HT-29 (cell line): ENCODE data around the gene SCARB1. TPM values are rescaled to one million over a fixed set of nuclear protein-coding genes. Genes with fewer than 3 reads are reported as not detected.
"Not testable (repeated sequence)": the region's sequence is repeated elsewhere in the genome, so short reads cannot be mapped to it uniquely, and the experiment has no call there.

Source experiments
- DNase-seq: peaks from one replicate; pipeline ENCODE4 v3.0.0-alpha.2; 2015; ENCODE audit warnings: low spot score
- total RNA-seq: library from RNA; depleted of rRNA; stranded (reverse); fragments of >200 nt; shearing (Covaris generic); gene quantifications from 2 replicates; pipeline ENCODE4 v1.2.3, GENCODE V29; 2014; rRNA removed

SCARB1 gene, protein sequence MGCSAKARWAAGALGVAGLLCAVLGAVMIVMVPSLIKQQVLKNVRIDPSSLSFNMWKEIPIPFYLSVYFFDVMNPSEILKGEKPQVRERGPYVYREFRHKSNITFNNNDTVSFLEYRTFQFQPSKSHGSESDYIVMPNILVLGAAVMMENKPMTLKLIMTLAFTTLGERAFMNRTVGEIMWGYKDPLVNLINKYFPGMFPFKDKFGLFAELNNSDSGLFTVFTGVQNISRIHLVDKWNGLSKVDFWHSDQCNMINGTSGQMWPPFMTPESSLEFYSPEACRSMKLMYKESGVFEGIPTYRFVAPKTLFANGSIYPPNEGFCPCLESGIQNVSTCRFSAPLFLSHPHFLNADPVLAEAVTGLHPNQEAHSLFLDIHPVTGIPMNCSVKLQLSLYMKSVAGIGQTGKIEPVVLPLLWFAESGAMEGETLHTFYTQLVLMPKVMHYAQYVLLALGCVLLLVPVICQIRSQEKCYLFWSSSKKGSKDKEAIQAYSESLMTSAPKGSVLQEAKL
- 83.9 and 84.9 TPM in 2 replicates for total RNA-seq

DNA sequence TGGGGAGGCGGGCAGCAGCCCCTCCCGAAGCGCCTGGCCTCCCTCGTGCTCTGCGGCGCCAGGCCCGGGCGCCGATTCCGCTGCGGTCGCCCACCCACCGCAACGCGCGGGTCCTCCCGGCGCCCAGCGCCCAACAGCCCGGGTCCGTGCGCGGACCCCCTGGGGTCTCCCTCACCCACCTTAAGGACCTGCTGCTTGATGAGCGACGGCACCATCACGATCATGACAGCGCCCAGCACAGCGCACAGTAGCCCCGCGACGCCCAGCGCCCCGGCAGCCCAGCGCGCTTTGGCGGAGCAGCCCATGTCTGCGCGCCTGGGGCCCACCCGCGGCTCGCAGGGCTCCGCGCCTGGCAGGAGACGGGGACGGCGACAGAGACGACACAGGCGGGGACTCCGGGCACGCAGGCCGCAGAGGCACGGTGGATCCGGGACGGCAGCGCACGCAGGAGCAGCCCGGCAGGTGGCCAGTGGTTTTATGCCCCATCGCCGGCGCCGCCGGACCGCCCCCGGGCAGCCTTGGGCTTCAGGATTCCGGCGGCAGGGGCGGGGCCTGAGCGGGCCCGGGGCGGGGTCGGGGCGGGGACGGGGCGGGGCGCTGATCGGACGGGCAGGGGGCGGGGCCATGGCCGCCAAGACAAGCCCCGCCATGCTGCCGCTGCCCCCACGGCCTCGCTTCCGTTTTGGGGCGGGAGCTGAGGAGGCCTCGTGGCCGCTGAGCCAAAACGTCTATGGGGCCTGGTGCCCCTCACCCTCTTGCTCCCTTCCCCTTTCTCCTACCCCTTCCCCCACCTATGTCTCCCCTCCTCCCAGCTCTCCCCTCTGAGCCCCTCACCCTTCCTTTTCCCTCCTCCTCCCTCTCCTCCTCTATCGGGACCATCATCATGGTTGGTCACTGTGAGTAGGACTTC, at the start of gene SCARB1:
SCARB1 (minus strand) TSS at position 449 of the 910 bp plus-strand sequence; CDS start at position 305, 144 bp downstream.
- peak; percentile 84 for DNase-seq

DNA sequence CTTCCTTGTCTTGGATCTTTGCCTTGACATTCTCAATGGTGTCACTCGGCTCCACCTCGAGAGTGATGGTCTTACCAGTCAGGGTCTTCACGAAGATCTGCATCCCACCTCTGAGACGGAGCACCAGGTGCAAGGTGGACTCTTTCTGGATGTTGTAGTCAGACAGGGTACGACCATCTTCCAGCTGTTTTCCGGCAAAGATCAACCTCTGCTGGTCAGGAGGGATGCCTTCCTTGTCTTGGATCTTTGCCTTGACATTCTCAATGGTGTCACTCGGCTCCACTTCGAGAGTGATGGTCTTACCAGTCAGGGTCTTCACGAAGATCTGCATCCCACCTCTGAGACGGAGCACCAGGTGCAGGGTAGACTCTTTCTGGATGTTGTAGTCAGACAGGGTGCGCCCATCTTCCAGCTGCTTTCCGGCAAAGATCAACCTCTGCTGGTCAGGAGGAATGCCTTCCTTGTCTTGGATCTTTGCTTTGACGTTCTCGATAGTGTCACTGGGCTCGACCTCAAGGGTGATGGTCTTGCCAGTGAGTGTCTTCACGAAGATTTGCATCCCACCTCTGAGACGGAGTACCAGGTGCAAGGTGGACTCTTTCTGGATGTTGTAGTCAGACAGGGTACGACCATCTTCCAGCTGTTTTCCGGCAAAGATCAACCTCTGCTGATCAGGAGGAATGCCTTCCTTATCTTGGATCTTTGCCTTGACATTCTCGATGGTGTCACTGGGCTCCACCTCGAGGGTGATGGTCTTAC, 49.0 kb upstream of the SCARB1 start:
- DNase-seq: not testable (repeated sequence)

DNA sequence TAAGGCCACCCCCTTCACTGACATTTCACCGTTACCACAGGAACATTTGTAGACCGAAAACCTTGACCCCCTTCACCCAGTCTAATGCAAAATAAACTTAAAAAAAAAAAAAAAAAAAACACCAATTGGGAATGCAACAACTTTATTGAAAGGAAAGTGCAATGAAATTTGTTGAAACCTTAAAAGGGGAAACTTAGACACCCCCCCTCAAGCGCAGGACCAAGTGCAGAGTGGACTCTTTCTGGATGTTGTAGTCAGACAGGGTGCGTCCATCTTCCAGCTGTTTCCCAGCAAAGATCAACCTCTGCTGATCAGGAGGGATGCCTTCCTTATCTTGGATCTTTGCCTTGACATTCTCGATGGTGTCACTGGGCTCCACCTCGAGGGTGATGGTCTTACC, 47.9 kb upstream of the SCARB1 start:
- not testable (repeated sequence) for DNase-seq

DNA sequence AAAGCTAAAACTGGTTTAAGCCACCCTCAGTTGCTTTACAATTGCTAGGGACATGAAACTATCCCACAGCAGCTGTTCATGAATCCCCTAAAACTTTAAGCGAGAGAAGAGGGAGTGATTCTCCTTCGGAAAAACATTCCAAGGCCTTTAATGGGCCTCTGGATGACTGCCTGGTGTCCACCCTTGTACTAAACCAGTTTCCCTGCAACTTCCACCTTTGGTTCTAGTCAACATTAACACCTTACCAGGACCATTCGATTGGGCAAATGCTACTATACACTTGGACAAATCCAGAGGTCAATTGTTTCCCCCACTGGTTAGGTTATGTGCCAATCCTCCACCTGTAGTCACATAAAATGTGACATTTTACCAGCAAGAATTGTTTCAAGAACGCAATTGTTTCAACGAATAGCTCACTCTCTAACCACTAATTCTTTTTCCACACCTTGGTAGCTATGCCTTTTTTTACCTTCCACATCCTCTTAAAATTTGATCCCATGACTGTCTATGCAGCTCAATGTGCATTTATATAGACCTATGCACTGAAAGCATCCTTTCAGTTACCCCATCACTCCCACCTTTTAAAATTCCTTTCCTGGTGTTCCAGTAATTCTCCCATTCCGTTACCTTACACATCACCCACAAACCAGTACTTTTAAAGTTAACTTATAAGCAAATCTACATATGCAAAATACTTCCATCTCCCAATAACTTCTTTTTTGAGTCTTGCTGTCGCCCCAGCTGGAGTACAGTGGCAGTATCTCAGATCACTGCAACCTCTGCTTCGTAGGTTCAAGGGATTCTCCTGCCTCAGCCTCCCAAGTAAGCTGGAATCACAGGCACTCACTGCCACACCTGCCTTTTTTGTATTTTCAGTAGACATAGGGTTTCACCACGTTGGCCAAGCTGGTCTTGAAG, 47.2 kb upstream of the SCARB1 start:
- DNase-seq: no peak

DNA sequence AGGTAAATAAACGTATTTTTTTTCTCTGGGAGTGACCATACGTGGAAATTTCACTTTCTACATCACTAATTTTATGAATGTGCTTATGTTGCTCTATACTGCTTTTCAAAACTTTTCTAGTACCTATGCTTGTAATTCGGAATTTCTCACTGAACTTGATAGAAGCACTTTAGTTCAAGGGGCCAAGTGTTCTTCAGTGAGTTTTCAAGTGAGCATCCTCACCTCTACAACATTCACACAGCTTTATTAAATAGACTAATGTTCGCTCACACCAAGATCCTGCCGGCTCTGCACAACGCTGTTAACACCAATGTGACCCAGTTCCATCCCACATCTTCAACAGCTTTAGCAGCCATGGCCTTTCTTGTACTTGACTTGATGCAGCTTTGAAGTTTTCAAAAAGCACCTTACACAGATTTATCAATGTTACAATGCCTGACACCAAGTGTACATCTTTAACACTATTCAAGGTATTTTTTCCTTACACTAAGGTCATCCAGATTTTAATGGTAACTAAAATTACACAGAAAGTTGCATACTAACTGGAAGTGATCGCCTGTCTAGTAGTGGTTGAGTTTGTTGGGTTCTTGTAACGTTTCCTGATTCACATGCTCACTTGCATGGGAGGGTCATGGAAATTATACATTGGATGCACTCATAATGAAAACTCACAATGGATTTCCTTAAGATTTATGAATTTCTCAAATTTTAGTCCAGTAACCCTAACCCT, 46.3 kb upstream of the SCARB1 start:
- DNase-seq: peak; percentile 67

DNA sequence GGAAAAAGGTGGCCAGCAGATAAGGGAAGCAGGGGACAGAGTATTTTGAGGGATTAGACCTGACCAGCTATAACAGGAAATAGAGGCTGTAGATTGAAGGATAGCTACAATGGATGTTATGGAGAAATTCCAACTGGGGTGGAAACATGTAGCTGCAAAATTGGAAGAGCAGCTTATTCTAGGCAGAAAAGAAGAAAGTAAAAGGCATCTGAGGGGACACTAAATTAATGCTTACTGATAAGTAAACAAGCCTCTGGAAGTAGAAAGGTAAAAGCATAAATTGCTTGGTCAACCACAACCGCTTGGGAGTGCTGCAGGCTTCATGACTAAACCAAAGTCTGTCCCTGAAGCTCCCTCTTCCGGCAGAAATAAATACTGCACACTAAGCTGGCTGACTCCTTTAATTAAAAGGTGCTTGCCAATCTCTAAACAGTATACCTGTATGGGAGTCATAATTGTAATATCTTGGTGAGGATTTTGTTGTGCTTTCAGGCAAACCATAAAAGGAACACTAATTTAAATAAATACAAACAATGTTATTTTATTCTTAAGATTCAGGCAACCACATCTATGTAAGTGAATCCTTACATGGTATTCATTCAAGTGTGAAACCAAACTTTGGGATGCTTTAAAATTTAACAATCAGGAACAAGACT, 43.1 kb upstream of the SCARB1 start:
- DNase-seq: peak; percentile 100

DNA sequence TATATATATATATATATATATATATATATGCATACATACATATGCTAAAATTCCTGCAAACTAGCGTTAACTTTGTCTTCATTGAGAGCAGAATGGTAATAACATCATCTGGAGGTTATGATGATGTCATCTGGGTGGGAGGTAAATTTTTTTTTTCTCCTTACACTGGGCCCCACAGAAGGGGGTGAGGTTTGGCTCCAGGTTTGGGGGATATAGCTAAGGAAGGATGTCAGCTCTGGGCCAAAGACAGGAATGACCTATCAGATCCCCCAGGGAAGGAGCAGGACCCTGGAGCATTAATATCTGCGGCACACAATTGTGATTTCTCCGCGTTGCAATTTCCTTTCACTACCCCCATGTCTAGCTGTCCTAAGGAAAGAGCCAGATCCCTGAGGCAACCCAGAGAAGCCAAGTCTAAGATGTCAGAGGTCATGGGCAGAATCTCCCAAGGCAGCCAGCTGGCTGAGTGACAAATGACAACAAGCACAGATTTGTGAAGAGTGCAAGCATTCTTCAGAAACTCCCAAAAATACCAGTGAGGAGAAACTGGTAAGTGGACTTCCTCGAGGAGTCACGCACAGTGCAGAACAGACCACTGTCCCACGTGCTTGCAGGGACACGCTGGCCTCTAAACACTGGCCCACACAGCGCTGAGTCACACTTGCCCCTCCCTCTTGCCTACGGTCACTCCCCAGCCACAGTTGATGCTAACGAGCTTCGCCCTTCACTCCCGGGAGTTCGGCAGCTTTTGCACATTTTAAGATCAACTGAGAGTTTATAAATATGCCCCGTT, 40.8 kb upstream of the SCARB1 start:
- peak; percentile 87 for DNase-seq

DNA sequence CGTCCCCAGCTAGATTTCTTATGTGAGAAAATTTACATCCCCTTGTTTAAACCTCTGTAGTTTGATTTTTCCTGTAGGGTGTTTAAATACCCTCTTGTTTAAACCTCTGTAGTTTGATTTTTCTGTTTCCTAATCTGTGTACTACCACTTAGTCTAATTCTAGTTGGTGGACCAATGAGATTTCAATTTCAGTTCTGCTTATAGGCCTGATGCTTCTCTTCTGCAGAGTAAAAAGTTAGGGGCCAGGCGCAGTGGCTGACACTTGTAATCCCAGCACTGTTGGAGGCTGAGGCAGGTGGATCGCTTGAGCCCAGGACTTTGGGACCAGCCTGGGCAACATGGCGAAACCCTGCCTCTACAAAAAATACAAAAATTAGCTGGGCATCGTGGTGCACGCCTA, 39.3 kb upstream of the SCARB1 start:
- DNase-seq: no peak

DNA sequence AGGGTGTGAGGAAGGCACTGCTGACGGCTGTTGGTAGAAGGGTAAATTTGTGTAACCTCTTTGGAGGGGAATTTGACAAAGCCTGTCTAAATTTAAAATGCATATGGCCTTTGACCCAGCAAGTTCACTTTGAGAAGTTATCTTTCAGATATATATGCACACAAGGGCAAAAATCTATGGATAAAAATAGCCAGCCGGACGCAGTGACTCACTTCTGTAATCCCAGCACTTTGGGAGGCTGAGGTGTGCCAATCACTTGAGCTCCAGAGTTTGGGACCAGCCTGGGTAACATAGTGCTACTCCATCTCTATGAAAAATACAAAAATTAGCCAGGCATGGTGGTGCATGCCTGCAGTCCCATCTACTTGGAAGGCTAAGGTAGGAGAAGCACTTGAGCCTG, 37.3 kb upstream of the SCARB1 start:
- DNase-seq: no peak

DNA sequence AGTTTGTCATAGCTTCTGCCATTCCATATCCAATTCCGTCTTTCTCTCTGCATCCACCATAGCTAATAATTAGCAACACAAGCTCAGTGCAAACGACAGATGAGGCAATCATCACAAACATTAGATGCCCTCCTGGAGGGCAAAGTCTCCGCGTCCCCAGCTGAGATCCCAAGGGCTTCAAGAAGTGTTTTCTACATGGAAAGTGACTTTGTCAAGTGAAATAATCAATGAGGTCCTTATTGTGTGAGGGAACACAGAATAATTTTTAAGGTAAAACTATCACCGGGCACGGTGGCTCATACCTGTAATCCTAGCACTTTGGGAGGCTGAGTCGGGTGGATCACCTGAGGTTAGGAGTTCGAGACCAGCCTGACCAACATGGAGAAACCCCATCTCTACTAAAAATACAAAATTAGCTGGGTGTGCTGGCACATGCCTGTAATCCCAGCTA, 36.7 kb upstream of the SCARB1 start:
- not testable (repeated sequence) for DNase-seq

DNA sequence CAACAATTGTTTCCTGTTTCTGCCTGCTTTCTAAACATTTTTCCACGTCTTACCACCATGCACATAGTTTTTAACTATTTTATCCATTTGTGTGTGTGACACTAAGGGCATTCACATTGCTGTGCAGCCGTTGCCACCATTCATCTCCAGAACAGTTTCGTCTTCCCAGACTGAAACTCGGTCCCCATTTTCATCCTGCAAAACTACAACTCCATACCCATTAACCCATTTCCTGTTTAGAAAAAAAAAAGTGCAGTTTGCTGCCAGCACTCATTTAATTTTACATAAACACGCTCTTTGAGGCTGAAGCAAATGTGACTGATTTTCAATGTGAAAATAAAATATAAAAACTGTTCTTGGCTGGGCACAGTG, 35.2 kb upstream of the SCARB1 start:
- DNase-seq: no peak

DNA sequence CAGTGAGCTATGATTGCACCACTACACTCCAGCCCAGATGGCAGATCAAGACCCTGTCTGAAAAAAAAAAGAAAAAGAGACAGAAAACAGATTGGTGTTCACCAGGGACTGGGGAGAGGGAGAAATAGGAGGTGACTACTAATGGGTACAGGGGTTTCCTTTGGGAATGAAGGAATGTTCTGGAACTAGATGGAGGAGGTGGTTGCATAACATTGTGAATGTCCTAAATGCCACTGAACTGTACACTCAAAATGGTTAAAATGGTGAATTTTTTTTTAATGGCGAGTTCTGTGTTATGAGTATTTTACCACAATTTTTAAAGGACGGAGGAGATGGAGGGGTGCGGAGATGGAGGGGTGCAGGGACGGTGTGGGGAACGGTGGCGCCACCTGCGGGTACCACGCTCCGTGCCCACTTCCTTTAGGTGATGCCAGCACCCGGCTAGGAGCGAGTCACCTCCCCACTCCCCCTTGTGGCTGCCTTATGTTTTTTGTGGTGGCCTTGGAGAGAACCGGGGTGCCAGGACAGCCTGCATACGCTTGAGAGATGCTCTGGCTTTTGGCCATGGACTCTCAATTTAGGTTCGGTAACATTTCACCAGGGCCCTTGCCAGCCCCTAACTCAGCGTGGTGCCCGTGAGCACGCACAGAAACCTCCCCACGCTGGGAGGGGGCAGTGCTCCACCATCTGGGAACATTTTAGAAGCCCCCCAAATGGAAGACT, 34.7 kb upstream of the SCARB1 start:
- peak; percentile 76 for DNase-seq

DNA sequence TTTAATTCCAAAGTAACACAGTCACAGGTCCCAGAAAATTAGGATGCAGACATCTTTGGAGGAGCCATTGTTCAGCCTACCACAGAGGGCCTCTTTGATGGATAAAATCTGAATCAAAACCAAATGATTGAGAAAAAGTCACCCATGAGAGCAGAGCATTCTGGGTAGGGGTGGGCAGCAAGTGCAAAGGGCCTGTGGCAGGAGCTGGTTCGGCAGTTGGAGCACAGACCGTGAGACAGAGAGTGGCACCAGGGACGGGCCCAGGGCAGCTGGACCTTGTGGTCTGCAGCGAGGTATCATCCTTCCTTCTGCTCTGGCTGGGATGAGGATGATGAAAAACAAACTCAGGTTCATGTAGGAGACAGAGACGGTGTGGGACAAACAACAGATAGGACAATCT, 32.8 kb upstream of the SCARB1 start:
- DNase-seq: no peak

DNA sequence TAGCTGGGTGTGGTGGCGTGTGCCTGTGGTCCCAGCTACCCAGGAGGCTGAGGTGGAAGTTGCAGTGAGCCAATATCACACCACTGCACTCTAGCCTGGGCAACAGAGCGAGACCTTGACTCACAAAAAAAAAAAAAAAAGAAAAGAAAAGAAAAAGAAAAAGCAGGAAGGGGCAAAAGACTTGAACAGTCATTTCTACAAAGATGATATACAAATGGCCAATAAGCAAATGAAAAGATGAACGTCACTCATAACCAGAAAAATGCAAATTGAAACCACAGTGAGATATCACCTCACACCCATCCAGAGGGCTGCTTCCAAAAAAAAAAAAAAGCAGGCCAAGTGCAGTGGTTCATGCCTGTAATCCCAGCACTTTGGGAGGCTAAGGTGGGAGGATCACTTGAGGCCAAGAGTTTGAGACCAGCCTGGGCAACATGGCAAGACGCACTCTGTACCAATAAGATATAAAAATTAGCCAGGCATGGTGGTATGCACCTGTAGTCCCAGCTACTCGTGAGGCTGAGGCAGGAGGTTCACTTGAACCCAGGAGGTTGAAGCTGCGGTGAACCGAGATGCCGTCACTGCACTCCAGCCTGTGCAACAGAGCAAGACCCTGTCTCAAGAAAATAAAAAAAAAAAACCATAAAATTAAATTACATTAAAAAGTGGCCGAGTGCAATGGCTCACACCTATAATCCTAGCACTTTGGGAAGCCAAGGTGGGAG, 30.3 kb upstream of the SCARB1 start:
- no peak for DNase-seq

DNA sequence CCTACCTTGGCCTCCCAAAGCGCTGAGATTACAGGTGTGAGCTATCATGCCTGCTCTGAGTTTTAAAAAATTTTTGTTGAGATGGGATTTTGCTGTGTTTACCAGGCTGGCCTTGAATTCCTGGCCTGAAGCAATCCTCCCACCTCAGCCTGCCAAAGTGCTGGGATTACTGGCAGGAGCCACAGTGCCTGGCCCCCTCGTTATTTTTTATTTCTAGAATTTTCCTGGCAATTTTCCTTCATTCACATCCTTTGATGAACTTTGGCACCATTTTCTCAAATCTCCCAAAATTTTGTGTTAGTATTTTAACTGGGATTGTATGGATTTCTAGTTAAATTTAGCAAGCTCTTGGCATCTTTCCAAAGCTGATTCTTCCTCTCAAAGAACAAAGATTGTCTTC, 24.6 kb upstream of the SCARB1 start:
- no peak for DNase-seq

DNA sequence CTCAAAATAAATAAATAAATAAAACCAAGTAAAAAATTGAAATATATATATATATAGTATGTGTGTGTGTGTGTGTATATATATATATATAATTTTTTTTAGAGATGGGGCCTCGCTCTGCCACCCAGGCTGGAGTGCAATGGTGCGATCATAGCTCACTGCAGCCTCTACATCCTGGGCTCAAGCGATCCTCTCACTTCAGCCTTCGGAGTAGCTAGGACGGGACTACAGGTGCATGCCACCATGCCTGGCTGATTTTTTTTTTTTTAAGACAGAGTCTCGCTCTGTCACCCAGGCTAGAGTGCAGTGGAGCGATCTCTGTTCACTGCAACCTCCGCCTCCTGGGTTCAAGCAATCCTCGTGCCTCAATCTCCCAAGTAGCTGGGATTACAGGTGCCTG, 24.1 kb upstream of the SCARB1 start:
- not testable (repeated sequence) for DNase-seq
